GM23338 (cell line): ENCODE measurements around the gene WNT1. TPM values are rescaled to one million over a fixed set of nuclear protein-coding genes. Genes with fewer than 3 reads are reported as not detected.
A peak's percentile ranks its signal among the peaks of the same experiment; 100 is the strongest.

Experiments used
- ATAC-seq: fragments of 200-7000 bp; cut with Tn5 transposase; 3 replicates; pipeline ENCODE4 v1.9.1; 2020
- DNase-seq: peaks from one replicate; pipeline ENCODE4 v3.0.0-alpha.2; 2015; ENCODE audit warnings: low spot score
- H2AFZ ChIP-seq: fragments of 200-600 bp; sonication (generic); 2 replicates; pipeline ENCODE4 v1.8.0; 2016; ENCODE audit warnings: antibody characterized with exemption, mild to moderate bottlenecking, moderate library complexity
- H3F3A ChIP-seq: fragments of 200-600 bp; sonication (generic); replicated peaks from 2 replicates; pipeline ENCODE4 v1.8.0; 2017; ENCODE audit warnings: antibody characterized with exemption, mixed run types, low read depth
- H3K27ac ChIP-seq: fragments of 200-600 bp; sonication (generic); 2 replicates; pipeline ENCODE4 v1.6.1; 2016; ENCODE audit warnings: low read depth
- H3K27me3 ChIP-seq: fragments of 200-600 bp; sonication (generic); 2 replicates; pipeline ENCODE4 v1.8.0; 2016; ENCODE audit warnings: mild to moderate bottlenecking, mixed run types, moderate library complexity; ENCODE audit not compliant: insufficient read depth
- H3K36me3 ChIP-seq: fragments of 200-600 bp; sonication (generic); 2 replicates; pipeline ENCODE4 v1.8.0; 2016; ENCODE audit warnings: mild to moderate bottlenecking; ENCODE audit not compliant: insufficient read depth
- H3K4me1 ChIP-seq: fragments of 200-600 bp; sonication (generic); 2 replicates; pipeline ENCODE4 v1.8.0; 2016; ENCODE audit warnings: mild to moderate bottlenecking, moderate library complexity; ENCODE audit not compliant: insufficient read depth
- H3K4me2 ChIP-seq: fragments of 200-600 bp; sonication (generic); 2 replicates; pipeline ENCODE4 v1.7.1; 2017; ENCODE audit warnings: mixed run types
- H3K4me3 ChIP-seq: fragments of 200-600 bp; sonication (generic); 2 replicates; pipeline ENCODE4 v1.6.1; 2016; ENCODE audit warnings: mixed run types
- H3K79me2 ChIP-seq: fragments of 200-600 bp; sonication (generic); replicated peaks from 2 replicates; pipeline ENCODE4 v1.8.0; 2017; ENCODE audit warnings: mild to moderate bottlenecking; ENCODE audit not compliant: insufficient read depth
- H3K9me2 ChIP-seq: fragments of 200-600 bp; sonication (generic); 2 replicates; pipeline ENCODE4 v1.8.0; 2017; ENCODE audit not compliant: insufficient read depth
- H4K20me1 ChIP-seq: fragments of 200-600 bp; sonication (generic); replicated peaks from 2 replicates; pipeline ENCODE4 v1.8.0; 2017; ENCODE audit warnings: mild to moderate bottlenecking; ENCODE audit not compliant: insufficient read depth
- H3K27ac Mint-ChIP-seq: 2 replicates; pipeline ENCODE4 v1.8.0; 2020; ENCODE audit warnings: inconsistent platforms, mild to moderate bottlenecking, moderate library complexity, mixed read lengths
- H3K27me3 Mint-ChIP-seq: 3 replicates; pipeline ENCODE4 v1.8.0; 2022; ENCODE audit warnings: low read depth, mild to moderate bottlenecking, moderate library complexity, mixed read lengths, inconsistent platforms; ENCODE audit not compliant: insufficient read depth, poor library complexity
- H3K36me3 Mint-ChIP-seq: 3 replicates; pipeline ENCODE4 v1.8.0; 2021; ENCODE audit warnings: low read depth, mild to moderate bottlenecking, inconsistent platforms, moderate library complexity, mixed read lengths
- H3K4me1 Mint-ChIP-seq: 3 replicates; pipeline ENCODE4 v1.8.0; 2020; ENCODE audit warnings: mild to moderate bottlenecking, inconsistent platforms, mixed read lengths
- H3K4me3 Mint-ChIP-seq: 3 replicates; pipeline ENCODE4 v1.8.0; 2021; ENCODE audit warnings: moderate library complexity, mild to moderate bottlenecking, inconsistent platforms, mixed read lengths
- H3K9me3 Mint-ChIP-seq: 3 replicates; pipeline ENCODE4 v1.8.0; 2020; ENCODE audit warnings: moderate library complexity, mild to moderate bottlenecking, inconsistent platforms, mixed read lengths
- CREB1 ChIP-seq: fragments of 250-450 bp; sonication (Bioruptor Pico); IDR thresholded peaks from 2 replicates; pipeline ENCODE4 v1.5.0; 2020; ENCODE audit warnings: low read depth, mild to moderate bottlenecking, moderate library complexity
- ZNF114 ChIP-seq: fragments of 250-450 bp; sonication (Bioruptor Pico); IDR thresholded peaks from 2 replicates; pipeline ENCODE4 v1.5.0; 2020; ENCODE audit warnings: mild to moderate bottlenecking, moderate library complexity
- polyA plus RNA-seq: library from polyadenylated mRNA; unstranded; fragments of >200 nt; fragmentation: Nextera tagmentation; extraction: Ambion mirVana; gene quantifications from 2 replicates; pipeline ENCODE4 v1.2.1, GENCODE V29; 2016
- total RNA-seq: library from RNA; depleted of rRNA; stranded (reverse); fragments of >200 nt; shearing (Covaris generic); gene quantifications from 2 replicates; pipeline ENCODE4 v1.2.3, GENCODE V29; 2014
- TF ChIP-seq, protein P1 (sequence below): fragments of 250-450 bp; sonication (Bioruptor Pico); IDR thresholded peaks from 2 replicates; pipeline ENCODE4 v1.5.0; 2020; ENCODE audit warnings: mild to moderate bottlenecking, moderate library complexity
- TF ChIP-seq, protein P2 (sequence below): IDR thresholded peaks from 2 replicates; pipeline ENCODE4 v1.6.1; 2016; ENCODE audit warnings: antibody characterized with exemption

Gene WNT1
- total and polyA plus RNA-seq, 2 experiments from 2014 or later: not detected

DNA sequence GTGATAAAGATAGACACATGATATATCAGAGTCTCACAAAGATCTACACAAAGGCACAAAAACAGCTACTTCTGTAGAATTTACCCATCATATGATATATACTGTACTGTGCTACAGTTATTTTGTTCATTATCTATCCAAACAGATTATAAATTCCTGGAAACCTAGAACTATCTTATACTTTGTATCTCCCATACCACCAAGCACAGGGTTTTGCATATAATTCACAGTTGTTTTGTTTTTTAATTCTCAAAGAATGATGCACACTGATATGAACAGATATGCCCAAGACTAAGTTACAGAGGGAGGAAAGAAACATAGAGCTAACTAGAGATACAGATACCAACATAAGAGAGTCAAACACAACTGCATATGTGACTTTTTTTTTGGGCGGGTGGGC, 37.1 kb downstream of the WNT1 start:
- no peak overlapping the region for H3K4me2 ChIP-seq
- peaks cover 20% of the 10 kb centered on the region for H3K27me3 Mint-ChIP-seq
- H3K27ac Mint-ChIP-seq: no peak overlapping the region
- no peaks in the 10 kb centered on the region for H3K9me3 Mint-ChIP-seq
- H3K4me1 Mint-ChIP-seq: peaks cover 13% of the 10 kb centered on the region; the same call in 2 of the 3 replicates
- H3F3A ChIP-seq: peaks cover 16% of the 10 kb centered on the region; the same call in 1 of the 2 replicates
- no peak for ATAC-seq
- peaks cover 5% of the 10 kb centered on the region; the same call in 1 of the 2 replicates for H3K4me1 ChIP-seq
- no peak for TF ChIP-seq CREB1 (CRISPR knock-in tag)
- TF ChIP-seq, protein P1, sequence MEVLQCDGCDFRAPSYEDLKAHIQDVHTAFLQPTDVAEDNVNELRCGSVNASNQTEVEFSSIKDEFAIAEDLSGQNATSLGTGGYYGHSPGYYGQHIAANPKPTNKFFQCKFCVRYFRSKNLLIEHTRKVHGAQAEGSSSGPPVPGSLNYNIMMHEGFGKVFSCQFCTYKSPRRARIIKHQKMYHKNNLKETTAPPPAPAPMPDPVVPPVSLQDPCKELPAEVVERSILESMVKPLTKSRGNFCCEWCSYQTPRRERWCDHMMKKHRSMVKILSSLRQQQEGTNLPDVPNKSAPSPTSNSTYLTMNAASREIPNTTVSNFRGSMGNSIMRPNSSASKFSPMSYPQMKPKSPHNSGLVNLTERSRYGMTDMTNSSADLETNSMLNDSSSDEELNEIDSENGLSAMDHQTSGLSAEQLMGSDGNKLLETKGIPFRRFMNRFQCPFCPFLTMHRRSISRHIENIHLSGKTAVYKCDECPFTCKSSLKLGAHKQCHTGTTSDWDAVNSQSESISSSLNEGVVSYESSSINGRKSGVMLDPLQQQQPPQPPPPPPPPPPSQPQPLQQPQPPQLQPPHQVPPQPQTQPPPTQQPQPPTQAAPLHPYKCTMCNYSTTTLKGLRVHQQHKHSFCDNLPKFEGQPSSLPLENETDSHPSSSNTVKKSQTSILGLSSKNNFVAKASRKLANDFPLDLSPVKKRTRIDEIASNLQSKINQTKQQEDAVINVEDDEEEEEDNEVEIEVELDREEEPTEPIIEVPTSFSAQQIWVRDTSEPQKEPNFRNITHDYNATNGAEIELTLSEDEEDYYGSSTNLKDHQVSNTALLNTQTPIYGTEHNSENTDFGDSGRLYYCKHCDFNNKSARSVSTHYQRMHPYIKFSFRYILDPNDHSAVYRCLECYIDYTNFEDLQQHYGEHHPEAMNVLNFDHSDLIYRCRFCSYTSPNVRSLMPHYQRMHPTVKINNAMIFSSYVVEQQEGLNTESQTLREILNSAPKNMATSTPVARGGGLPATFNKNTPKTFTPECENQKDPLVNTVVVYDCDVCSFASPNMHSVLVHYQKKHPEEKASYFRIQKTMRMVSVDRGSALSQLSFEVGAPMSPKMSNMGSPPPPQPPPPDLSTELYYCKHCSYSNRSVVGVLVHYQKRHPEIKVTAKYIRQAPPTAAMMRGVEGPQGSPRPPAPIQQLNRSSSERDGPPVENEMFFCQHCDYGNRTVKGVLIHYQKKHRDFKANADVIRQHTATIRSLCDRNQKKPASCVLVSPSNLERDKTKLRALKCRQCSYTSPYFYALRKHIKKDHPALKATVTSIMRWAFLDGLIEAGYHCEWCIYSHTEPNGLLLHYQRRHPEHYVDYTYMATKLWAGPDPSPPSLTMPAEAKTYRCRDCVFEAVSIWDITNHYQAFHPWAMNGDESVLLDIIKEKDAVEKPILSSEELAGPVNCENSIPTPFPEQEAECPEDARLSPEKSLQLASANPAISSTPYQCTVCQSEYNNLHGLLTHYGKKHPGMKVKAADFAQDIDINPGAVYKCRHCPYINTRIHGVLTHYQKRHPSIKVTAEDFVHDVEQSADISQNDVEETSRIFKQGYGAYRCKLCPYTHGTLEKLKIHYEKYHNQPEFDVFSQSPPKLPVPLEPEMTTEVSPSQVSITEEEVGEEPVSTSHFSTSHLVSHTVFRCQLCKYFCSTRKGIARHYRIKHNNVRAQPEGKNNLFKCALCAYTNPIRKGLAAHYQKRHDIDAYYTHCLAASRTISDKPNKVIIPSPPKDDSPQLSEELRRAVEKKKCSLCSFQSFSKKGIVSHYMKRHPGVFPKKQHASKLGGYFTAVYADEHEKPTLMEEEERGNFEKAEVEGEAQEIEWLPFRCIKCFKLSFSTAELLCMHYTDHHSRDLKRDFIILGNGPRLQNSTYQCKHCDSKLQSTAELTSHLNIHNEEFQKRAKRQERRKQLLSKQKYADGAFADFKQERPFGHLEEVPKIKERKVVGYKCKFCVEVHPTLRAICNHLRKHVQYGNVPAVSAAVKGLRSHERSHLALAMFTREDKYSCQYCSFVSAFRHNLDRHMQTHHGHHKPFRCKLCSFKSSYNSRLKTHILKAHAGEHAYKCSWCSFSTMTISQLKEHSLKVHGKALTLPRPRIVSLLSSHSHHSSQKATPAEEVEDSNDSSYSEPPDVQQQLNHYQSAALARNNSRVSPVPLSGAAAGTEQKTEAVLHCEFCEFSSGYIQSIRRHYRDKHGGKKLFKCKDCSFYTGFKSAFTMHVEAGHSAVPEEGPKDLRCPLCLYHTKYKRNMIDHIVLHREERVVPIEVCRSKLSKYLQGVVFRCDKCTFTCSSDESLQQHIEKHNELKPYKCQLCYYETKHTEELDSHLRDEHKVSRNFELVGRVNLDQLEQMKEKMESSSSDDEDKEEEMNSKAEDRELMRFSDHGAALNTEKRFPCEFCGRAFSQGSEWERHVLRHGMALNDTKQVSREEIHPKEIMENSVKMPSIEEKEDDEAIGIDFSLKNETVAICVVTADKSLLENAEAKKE (CRISPR knock-in tag): no peak
- DNase-seq: no peak
- H3K36me3 ChIP-seq: no peaks in the 10 kb centered on the region
- H3K79me2 ChIP-seq: no peaks in the 10 kb centered on the region
- no peaks in the 10 kb centered on the region for H3K9me2 ChIP-seq
- no peak overlapping the region for H2AFZ ChIP-seq
- H3K4me3 Mint-ChIP-seq: no peak overlapping the region
- no peaks in the 10 kb centered on the region; the same call in 2 of the 3 replicates for H3K36me3 Mint-ChIP-seq
- H3K4me3 ChIP-seq: no peak overlapping the region
- no peak overlapping the region for H3K27ac ChIP-seq
- no peaks in the 10 kb centered on the region for H3K27me3 ChIP-seq
- H4K20me1 ChIP-seq: 0 out of 2 replicates have a peak, but pooled peaks cover 10% of the 10 kb centered on the region

- TF ChIP-seq, protein P2, sequence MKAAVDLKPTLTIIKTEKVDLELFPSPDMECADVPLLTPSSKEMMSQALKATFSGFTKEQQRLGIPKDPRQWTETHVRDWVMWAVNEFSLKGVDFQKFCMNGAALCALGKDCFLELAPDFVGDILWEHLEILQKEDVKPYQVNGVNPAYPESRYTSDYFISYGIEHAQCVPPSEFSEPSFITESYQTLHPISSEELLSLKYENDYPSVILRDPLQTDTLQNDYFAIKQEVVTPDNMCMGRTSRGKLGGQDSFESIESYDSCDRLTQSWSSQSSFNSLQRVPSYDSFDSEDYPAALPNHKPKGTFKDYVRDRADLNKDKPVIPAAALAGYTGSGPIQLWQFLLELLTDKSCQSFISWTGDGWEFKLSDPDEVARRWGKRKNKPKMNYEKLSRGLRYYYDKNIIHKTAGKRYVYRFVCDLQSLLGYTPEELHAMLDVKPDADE: no peak
- TF ChIP-seq ZNF114 (CRISPR knock-in tag): no peak
- DNase-seq: no peak
- H3K27ac Mint-ChIP-seq: peak overlapping the region; percentile 97
Measured at GRCh38 chr12:49017891-49018260, 39.8 kb downstream of the WNT1 start.

More at GRCh38 chr12:49017891-49018260, 39.8 kb downstream of the WNT1 start:
- Histone ChIP-seq H3K9me2 (no peaks in the 10 kb centered on the region), H3K27ac (peak overlapping the region; percentile 94), H3F3A (peaks cover 16% of the 10 kb centered on the region; the same call in 1 of the 2 replicates), H2AFZ (peak overlapping the region; percentile 91), H3K36me3 (peaks cover 10% of the 10 kb centered on the region), H3K79me2 (no peaks in the 10 kb centered on the region), H3K27me3 (no peaks in the 10 kb centered on the region), H3K4me2 (peak overlapping the region; percentile 88), H3K4me1 (peaks cover 5% of the 10 kb centered on the region; the same call in 1 of the 2 replicates), H4K20me1 (peaks cover 7% of the 10 kb centered on the region; the same call in 1 of the 2 replicates), H3K4me3 (peak overlapping the region; percentile 81)
- peaks cover 20% of the 10 kb centered on the region for H3K27me3 Mint-ChIP-seq
- no peaks in the 10 kb centered on the region for H3K9me3 Mint-ChIP-seq
- peak overlapping the region; percentile 93 for H3K4me3 Mint-ChIP-seq
- H3K36me3 Mint-ChIP-seq: peaks cover 19% of the 10 kb centered on the region
- peaks cover 18% of the 10 kb centered on the region; the same call in 2 of the 3 replicates for H3K4me1 Mint-ChIP-seq
- ATAC-seq: peak; percentile 5
